OCI-LY1 (cell line): ENCODE data around the gene SCAI.
"Not testable (repeated sequence)": the region's sequence is repeated elsewhere in the genome, so short reads cannot be mapped to it uniquely, and the experiment has no call there.

Source experiments
- EZH2 ChIP-seq: fragments of 200-600 bp; sonication (generic), shearing (Covaris generic); IDR thresholded peaks from 2 replicates; pipeline ENCODE4 v1.8.0; 2017; ENCODE audit warnings: borderline replicate concordance, mixed run types, mild to moderate bottlenecking, antibody characterized with exemption, low read length, moderate library complexity, mixed read lengths
- TF ChIP-seq, protein P1 (sequence below): fragments of 200-600 bp; sonication (generic), shearing (Covaris generic); IDR thresholded peaks from 2 replicates; pipeline ENCODE4 v1.5.1; 2017; ENCODE audit warnings: mild to moderate bottlenecking, antibody characterized with exemption, low read length, moderate library complexity, mixed read lengths

DNA sequence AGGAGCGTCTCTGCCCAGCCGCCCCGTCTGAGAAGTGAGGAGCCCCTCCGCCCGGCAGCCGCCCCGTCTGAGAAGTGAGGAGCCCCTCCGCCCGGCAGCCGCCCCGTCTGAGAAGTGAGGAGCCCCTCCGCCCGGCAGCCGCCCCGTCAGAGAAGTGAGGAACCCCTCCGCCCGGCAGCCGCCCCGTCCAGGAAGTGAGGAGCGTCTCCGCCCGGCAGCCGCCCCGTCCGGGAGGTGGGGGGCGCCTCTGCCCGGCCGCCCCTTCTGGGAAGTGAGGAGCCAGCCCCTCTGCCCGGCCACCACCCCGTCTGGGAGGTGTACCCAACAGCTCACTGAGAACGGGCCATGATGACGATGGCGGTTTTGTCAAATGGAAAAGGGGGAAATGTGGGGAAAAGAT, 34.8 kb downstream of the SCAI start:
- TF ChIP-seq, protein P1, sequence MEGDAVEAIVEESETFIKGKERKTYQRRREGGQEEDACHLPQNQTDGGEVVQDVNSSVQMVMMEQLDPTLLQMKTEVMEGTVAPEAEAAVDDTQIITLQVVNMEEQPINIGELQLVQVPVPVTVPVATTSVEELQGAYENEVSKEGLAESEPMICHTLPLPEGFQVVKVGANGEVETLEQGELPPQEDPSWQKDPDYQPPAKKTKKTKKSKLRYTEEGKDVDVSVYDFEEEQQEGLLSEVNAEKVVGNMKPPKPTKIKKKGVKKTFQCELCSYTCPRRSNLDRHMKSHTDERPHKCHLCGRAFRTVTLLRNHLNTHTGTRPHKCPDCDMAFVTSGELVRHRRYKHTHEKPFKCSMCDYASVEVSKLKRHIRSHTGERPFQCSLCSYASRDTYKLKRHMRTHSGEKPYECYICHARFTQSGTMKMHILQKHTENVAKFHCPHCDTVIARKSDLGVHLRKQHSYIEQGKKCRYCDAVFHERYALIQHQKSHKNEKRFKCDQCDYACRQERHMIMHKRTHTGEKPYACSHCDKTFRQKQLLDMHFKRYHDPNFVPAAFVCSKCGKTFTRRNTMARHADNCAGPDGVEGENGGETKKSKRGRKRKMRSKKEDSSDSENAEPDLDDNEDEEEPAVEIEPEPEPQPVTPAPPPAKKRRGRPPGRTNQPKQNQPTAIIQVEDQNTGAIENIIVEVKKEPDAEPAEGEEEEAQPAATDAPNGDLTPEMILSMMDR = not testable (repeated sequence)
- not testable (repeated sequence) for TF ChIP-seq EZH2
